ENCODE measurements around the gene GABBR1. TPM values are rescaled to one million over a fixed set of nuclear protein-coding genes. Genes with fewer than 3 reads are reported as not detected.

Gene GABBR1
- polyA plus RNA-seq, 4 donors, result 33.2 to 114 (median 74.1) TPM

- no peak for DNase-seq (ENCODE audit: low read depth in 4 of 4, low spot score in 2 of 4)
Observed at GRCh38 chr6:29577544-29577943, 55.4 kb downstream of the GABBR1 start.

GRCh38 chr6:29576056-29576455 is 56.9 kb downstream of the GABBR1 start:
- DNase-seq (ENCODE audit: low read depth in 4 of 4, low spot score in 2 of 4), result no peak

- DNase-seq (ENCODE audit: low read depth in 4 of 4, low spot score in 2 of 4), result no peak
Observed at GRCh38 chr6:29567991-29568390, 65.0 kb downstream of the GABBR1 start.

GRCh38 chr6:29567541-29567940 is 65.4 kb downstream of the GABBR1 start:
- no peak for DNase-seq (ENCODE audit: low read depth in 4 of 4, low spot score in 2 of 4)

GRCh38 chr6:29566856-29567255 is 66.1 kb downstream of the GABBR1 start:
- no peak for DNase-seq (ENCODE audit: low read depth in 4 of 4, low spot score in 2 of 4)

GRCh38 chr6:29564875-29565274 is 68.1 kb downstream of the GABBR1 start:
- DNase-seq (ENCODE audit: low read depth in 4 of 4, low spot score in 2 of 4), result no peak

- DNase-seq (ENCODE audit: low read depth in 4 of 4, low spot score in 2 of 4), result no peak
Observed at GRCh38 chr6:29563435-29563965, 69.5 kb downstream of the GABBR1 start.

GRCh38 chr6:29561606-29562181 is 71.3 kb downstream of the GABBR1 start:
- no peak for DNase-seq (ENCODE audit: low read depth in 4 of 4, low spot score in 2 of 4)

GRCh38 chr6:29561091-29561490 is 71.9 kb downstream of the GABBR1 start:
- no peak for DNase-seq (ENCODE audit: low read depth in 4 of 4, low spot score in 2 of 4)

- no peak for DNase-seq (ENCODE audit: low read depth in 4 of 4, low spot score in 2 of 4)
Observed at GRCh38 chr6:29559524-29560287, 73.3 kb downstream of the GABBR1 start, which contains the start of gene UBD. TSS of gene UBD (minus strand) at chr6:29559732. CDS start at chr6:29559701, 31 bp downstream.

- no peak for DNase-seq (ENCODE audit: low read depth in 4 of 4, low spot score in 2 of 4)
Observed at GRCh38 chr6:29558439-29559079, 74.4 kb downstream of the GABBR1 start.

GRCh38 chr6:29557320-29557719 is 75.7 kb downstream of the GABBR1 start:
- DNase-seq (ENCODE audit: low read depth in 4 of 4, low spot score in 2 of 4), result no peak

GRCh38 chr6:29554764-29555163 is 78.2 kb downstream of the GABBR1 start:
- DNase-seq (ENCODE audit: low read depth in 4 of 4, low spot score in 2 of 4), result no peak

GRCh38 chr6:29553268-29554057 is 79.5 kb downstream of the GABBR1 start:
- peak; percentile 4 to 32 (median 30) for DNase-seq (ENCODE audit: low read depth in 4 of 4, low spot score in 2 of 4)

GRCh38 chr6:29552512-29553051 is 80.4 kb downstream of the GABBR1 start:
- DNase-seq (ENCODE audit: low read depth in 4 of 4, low spot score in 2 of 4), result peak; percentile 11 to 62 (median 31)

GRCh38 chr6:29547573-29547972 is 85.4 kb downstream of the GABBR1 start:
- DNase-seq (ENCODE audit: low read depth in 4 of 4, low spot score in 2 of 4), result no peak

GRCh38 chr6:29537714-29538403 is 95.1 kb downstream of the GABBR1 start:
- DNase-seq (ENCODE audit: low read depth in 4 of 4, low spot score in 2 of 4), result no peak

GRCh38 chr6:29532320-29532951 is 100.5 kb downstream of the GABBR1 start:
- no peak for DNase-seq (ENCODE audit: low read depth in 4 of 4, low spot score in 2 of 4)

GRCh38 chr6:29531668-29532067 is 101.3 kb downstream of the GABBR1 start:
- DNase-seq (ENCODE audit: low read depth in 4 of 4, low spot score in 2 of 4), result no peak
